Thyroid gland (tissue), 4 donors: ENCODE data around the gene HDAC11. TPM values are rescaled to one million over a fixed set of nuclear protein-coding genes. Genes with fewer than 3 reads are reported as not detected.
"Not testable (repeated sequence)": the region's sequence is repeated elsewhere in the genome, so short reads cannot be mapped to it uniquely, and the experiment has no call there.

Experiments used
- DNase-seq, 2 donors: peaks; one replicate each; pipeline ENCODE4 v3.0.0-alpha.2; 2019
- H3K27ac ChIP-seq, 3 donors: fragments of 200-600 bp; sonication (generic); 1 replicate in 2 of 3; 2 replicates in 1 of 3; pipeline ENCODE4 v1.5.1; 2016 to 2019; ENCODE audit warnings: mild to moderate bottlenecking in 1 of 3, moderate library complexity in 1 of 3
- H3K27me3 ChIP-seq: fragments of 200-600 bp; sonication (generic); one replicate; pipeline ENCODE4 v1.5.1; 2019
- H3K36me3 ChIP-seq, 2 donors: fragments of 200-600 bp; sonication (generic); one replicate each; pipeline ENCODE4 v1.5.1; 2016 to 2019
- H3K4me1 ChIP-seq, 2 donors: fragments of 200-600 bp; sonication (generic); one replicate each; pipeline ENCODE4 v1.5.1; 2017 to 2019
- H3K4me3 ChIP-seq, 3 donors: fragments of 200-600 bp; sonication (generic); replicated peaks in 1 of 3; 1 replicate in 2 of 3; 2 replicates in 1 of 3; pipeline ENCODE4 v1.5.1; 2016; ENCODE audit warnings: mild to moderate bottlenecking in 1 of 3
- H3K9me3 ChIP-seq: fragments of 200-600 bp; sonication (generic); one replicate; pipeline ENCODE4 v1.5.1; 2017
- CTCF ChIP-seq, 6 experiments: fragments of 200-600 bp in 3 of 6; fragments of 450-650 bp in 3 of 6; sonication (generic) in 3 of 6; IDR thresholded peaks; one replicate each; pipeline ENCODE4 v1.5.1; 2016 to 2019; ENCODE audit warnings: antibody characterized with exemption in 6 of 6, mild to moderate bottlenecking in 2 of 6, inconsistent platforms in 1 of 6, moderate library complexity in 1 of 6
- POLR2A ChIP-seq, 2 donors: fragments of 450-650 bp; IDR thresholded peaks; one replicate each; pipeline ENCODE4 v1.6.1; 2017; ENCODE audit warnings: antibody characterized with exemption in 2 of 2, mild to moderate bottlenecking in 2 of 2, moderate library complexity in 1 of 2
- WGBS, 2 donors: methylation state at CpG; one replicate each; pipeline ENCODE4 v1.1.5; 2017; 5-methylcytosine and 5-hydroxymethylcytosine counted together
- intact Hi-C: fragments of 100-400 bp; cut with DNase I; formaldehyde crosslinking; loops from one replicate; pipeline ENCODE4 v1.15.1; 2023
- total RNA-seq, 4 donors: library from RNA; depleted of rRNA; stranded (reverse); fragments of >200 nt; gene quantifications; one replicate each; pipeline ENCODE4 v1.2.3, GENCODE V29; 2016

Gene HDAC11
- total RNA-seq, 4 donors from 2014 or later = 18.8 to 47.5 (median 30.8) TPM

- H3K27me3 ChIP-seq = no peaks in the 10 kb centered on the region
- no peaks in the 10 kb centered on the region for H3K36me3 ChIP-seq
- TF ChIP-seq POLR2A (IDR thresholded peaks at IDR 0.05) (no peak), CTCF (IDR thresholded peaks at IDR 0.05) (no peak)
- intact Hi-C loops = no loop called here
- 77 to 78% methylated on average over 21 of the region's 21 CpGs for WGBS, 2 donors
- H3K9me3 ChIP-seq = no peaks in the 10 kb centered on the region
- DNase-seq = peak; percentile 39 to 49
- peak overlapping the region; percentile 85 to 88 (median 87) for H3K27ac ChIP-seq
- H3K4me1 ChIP-seq = peaks cover 25 to 40% of the 10 kb centered on the region in 2 donors
- H3K4me3 ChIP-seq = no peak overlapping the region
Measured at GRCh38 chr3:13483988-13484695, 4.0 kb downstream of the HDAC11 start.

GRCh38 chr3:13484851-13485590 lies 4.9 kb downstream of the HDAC11 start:
- H3K4me1 ChIP-seq = peaks cover 22 to 37% of the 10 kb centered on the region in 2 donors
- peak overlapping the region; percentile 87 to 88 (median 88) for H3K27ac ChIP-seq
- DNase-seq = peak; percentile 98 to 99
- 30% methylated on average over 5 to 7 of the region's 7 CpGs for WGBS, 2 donors
- H3K9me3 ChIP-seq = no peaks in the 10 kb centered on the region
- TF ChIP-seq CTCF (IDR thresholded peaks at IDR 0.05) = no peak
- TF ChIP-seq POLR2A (IDR thresholded peaks at IDR 0.05) = peak in 1 of 2 donors; percentile 54
- no peak overlapping the region for H3K4me3 ChIP-seq
- intact Hi-C loops = no loop called here
- no peaks in the 10 kb centered on the region for H3K27me3 ChIP-seq
- H3K36me3 ChIP-seq = no peaks in the 10 kb centered on the region

GRCh38 chr3:13485630-13486562 lies 5.8 kb downstream of the HDAC11 start:
- DNase-seq = peak; percentile 49 to 55
- intact Hi-C loops, H3K4me3 ChIP-seq, H3K27me3 ChIP-seq, H3K36me3 ChIP-seq, H3K9me3 ChIP-seq: not testable (repeated sequence)
- peak overlapping the region; percentile 82 to 88 (median 87) for H3K27ac ChIP-seq
- H3K4me1 ChIP-seq = peaks cover 19 to 33% of the 10 kb centered on the region in 2 donors
- WGBS, 2 donors = 56 to 72% methylated on average over 9 of the region's 9 CpGs

- 84 to 90% methylated on average over 4 of the region's 4 CpGs for WGBS, 2 donors
- Histone ChIP-seq H3K9me3 (no peaks in the 10 kb centered on the region), H3K27me3 (no peaks in the 10 kb centered on the region), H3K36me3 (no peaks in the 10 kb centered on the region), H3K27ac (no peak overlapping the region), H3K4me3 (no peak overlapping the region), H3K4me1 (peaks cover 15 to 25% of the 10 kb centered on the region in 2 donors)
- TF ChIP-seq POLR2A (IDR thresholded peaks at IDR 0.05) (no peak), CTCF (IDR thresholded peaks at IDR 0.05) (no peak)
- intact Hi-C loops = no loop called here
- DNase-seq = no peak
Measured at GRCh38 chr3:13487403-13487802, 7.3 kb downstream of the HDAC11 start.

GRCh38 chr3:13491206-13491974 lies 11.3 kb downstream of the HDAC11 start:
- intact Hi-C loops = no loop called here
- Histone ChIP-seq H3K27ac (no peak overlapping the region), H3K4me1 (peaks cover 0 to 4% of the 10 kb centered on the region in 2 donors), H3K27me3 (no peaks in the 10 kb centered on the region), H3K4me3 (no peak overlapping the region), H3K9me3 (no peaks in the 10 kb centered on the region), H3K36me3 (no peaks in the 10 kb centered on the region)
- 93 to 95% methylated on average over 7 to 8 of the region's 8 CpGs for WGBS, 2 donors
- TF ChIP-seq POLR2A (IDR thresholded peaks at IDR 0.05) (no peak), CTCF (IDR thresholded peaks at IDR 0.05) (no peak)
- DNase-seq = no peak
